ENCODE measurements around the gene CENPL.
"Not testable (repeated sequence)": the region's sequence is repeated elsewhere in the genome, so short reads cannot be mapped to it uniquely, and the experiment has no call there.

Gene CENPL

DNA sequence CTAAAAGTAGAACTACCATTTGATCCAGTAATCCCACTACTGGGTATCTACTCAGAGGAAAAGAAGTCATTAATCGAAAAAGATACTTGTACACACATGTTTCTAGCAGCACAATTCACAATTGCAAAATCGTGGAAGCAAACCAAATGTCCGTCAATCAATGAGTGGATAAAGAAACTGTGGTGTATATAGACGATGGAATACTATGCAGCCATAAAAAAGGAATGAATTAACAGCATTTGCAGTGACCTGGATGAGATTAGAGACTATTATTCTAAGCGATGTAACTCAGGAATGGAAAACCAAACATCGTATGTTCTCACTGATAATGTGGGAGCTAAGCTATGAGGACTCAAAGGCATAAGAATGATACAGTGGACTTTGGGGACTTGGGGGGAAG is 60.4 kb downstream of the CENPL start:
- not testable (repeated sequence) for H2BK120ac ChIP-seq (ENCODE audit: low read depth, low read length); H3K27ac ChIP-seq (ENCODE audit: low read depth, low read length); H3K4me3 ChIP-seq (ENCODE audit: low read length); H3K23ac ChIP-seq (ENCODE audit: low read length); H3K79me1 ChIP-seq (ENCODE audit: low read length); H4K5ac ChIP-seq (ENCODE audit: low read length); H3K18ac ChIP-seq (ENCODE audit: low read length); H3K4me2 ChIP-seq (ENCODE audit: low read length); H3K4ac ChIP-seq (ENCODE audit: low read depth, low read length); H3K9ac ChIP-seq (ENCODE audit: low read length); H3K36me3 ChIP-seq (ENCODE audit: control insufficient read depth, insufficient read depth, low read length); H3K4me1 ChIP-seq (ENCODE audit: control insufficient read depth, low read depth, low read length); H3K27me3 ChIP-seq (ENCODE audit: insufficient read depth, low read length, poor library complexity); H3K79me2 ChIP-seq (ENCODE audit: control insufficient read depth, insufficient read depth, low read length); H2AK5ac ChIP-seq (ENCODE audit: low read length); DNase-seq; H3K56ac ChIP-seq (ENCODE audit: low read length); H4K8ac ChIP-seq (ENCODE audit: low read depth, low read length); H2BK5ac ChIP-seq (ENCODE audit: low read length); H2BK15ac ChIP-seq (replicated peaks; ENCODE audit: low read depth)
- no CpG with 5 or more reads among the region's 6 CpGs for WGBS (ENCODE audit: extremely low coverage, insufficient coverage, low lambda C conversion rate)

- Histone ChIP-seq H2AK5ac (ENCODE audit: low read length) (no peak overlapping the region), H4K5ac (ENCODE audit: low read length) (no peak overlapping the region), H3K18ac (ENCODE audit: low read length) (no peak overlapping the region), H2BK120ac (ENCODE audit: low read depth, low read length) (no peak overlapping the region), H3K4ac (ENCODE audit: low read depth, low read length) (no peak overlapping the region), H3K36me3 (ENCODE audit: control insufficient read depth, insufficient read depth, low read length) (peaks cover 2% of the 10 kb centered on the region), H2BK5ac (ENCODE audit: low read length) (no peak overlapping the region), H3K79me1 (ENCODE audit: low read length) (no peaks in the 10 kb centered on the region), H3K4me3 (ENCODE audit: low read length) (no peak overlapping the region), H3K9ac (ENCODE audit: low read length) (no peak overlapping the region), H3K56ac (ENCODE audit: low read length) (no peak overlapping the region), H3K4me2 (ENCODE audit: low read length) (no peak overlapping the region), H4K8ac (ENCODE audit: low read depth, low read length) (no peak overlapping the region), H3K79me2 (ENCODE audit: control insufficient read depth, insufficient read depth, low read length) (no peaks in the 10 kb centered on the region), H3K23ac (ENCODE audit: low read length) (no peak overlapping the region), H3K27me3 (ENCODE audit: insufficient read depth, low read length, poor library complexity) (no peaks in the 10 kb centered on the region), H3K4me1 (ENCODE audit: control insufficient read depth, low read depth, low read length) (no peaks in the 10 kb centered on the region), H3K27ac (ENCODE audit: low read depth, low read length) (no peak overlapping the region), H2BK15ac (replicated peaks; ENCODE audit: low read depth) (no peak overlapping the region)
- DNase-seq = no peak
- WGBS (ENCODE audit: extremely low coverage, insufficient coverage, low lambda C conversion rate) = no CpG with 5 or more reads among the region's 5 CpGs
These were observed 65.7 kb downstream of the CENPL start for GRCh38 chr1:173758980-173759379.

DNA sequence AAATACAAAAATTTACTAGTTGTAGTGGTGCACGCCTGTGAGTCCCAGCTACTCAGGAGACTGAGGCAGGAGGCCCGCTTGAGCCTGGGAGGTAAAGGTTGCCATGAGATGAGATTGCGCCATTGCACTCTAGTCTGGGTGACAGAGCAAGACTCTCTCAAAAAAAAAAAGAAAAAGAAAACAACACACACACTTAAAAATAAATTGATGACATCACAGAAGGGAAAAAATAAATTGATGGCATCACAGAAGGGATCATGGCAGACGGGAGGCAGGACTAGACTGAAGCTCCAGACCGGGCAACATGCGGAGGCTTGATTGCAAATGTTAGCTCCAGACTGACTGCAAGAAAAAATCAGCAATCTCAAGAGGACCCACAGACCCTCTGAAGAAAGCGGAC is 66.6 kb downstream of the CENPL start:
- WGBS (ENCODE audit: extremely low coverage, insufficient coverage, low lambda C conversion rate) = no CpG with 5 or more reads among the region's 7 CpGs

DNA sequence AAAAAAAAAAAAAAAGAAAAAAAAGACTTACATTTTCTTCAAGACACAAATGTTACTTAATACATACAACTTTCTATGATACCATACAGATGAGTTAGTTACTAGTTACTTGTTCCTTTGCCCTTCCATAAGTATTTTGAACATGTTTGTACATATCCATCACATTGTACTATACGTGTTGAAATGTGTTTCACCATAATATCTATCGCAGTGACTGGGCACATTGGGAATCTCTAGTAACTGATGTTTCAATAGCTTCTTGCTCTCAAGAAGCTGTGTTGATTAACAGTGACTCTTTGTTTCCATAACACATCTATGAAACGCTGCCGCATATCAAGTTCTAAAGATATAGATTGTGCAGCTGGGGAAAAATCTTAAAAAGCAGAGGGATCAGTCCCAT is 67.0 kb downstream of the CENPL start:
- Histone ChIP-seq H3K79me1 (ENCODE audit: low read length) (no peaks in the 10 kb centered on the region), H2AK5ac (ENCODE audit: low read length) (no peak overlapping the region), H2BK15ac (replicated peaks; ENCODE audit: low read depth) (no peak overlapping the region), H3K4me2 (ENCODE audit: low read length) (no peak overlapping the region), H3K27ac (ENCODE audit: low read depth, low read length) (no peak overlapping the region), H3K27me3 (ENCODE audit: insufficient read depth, low read length, poor library complexity) (no peaks in the 10 kb centered on the region), H3K23ac (ENCODE audit: low read length) (no peak overlapping the region), H3K18ac (ENCODE audit: low read length) (no peak overlapping the region), H3K4me1 (ENCODE audit: control insufficient read depth, low read depth, low read length) (no peaks in the 10 kb centered on the region), H4K8ac (ENCODE audit: low read depth, low read length) (no peak overlapping the region), H3K79me2 (ENCODE audit: control insufficient read depth, insufficient read depth, low read length) (no peaks in the 10 kb centered on the region), H3K9ac (ENCODE audit: low read length) (no peak overlapping the region), H3K4me3 (ENCODE audit: low read length) (no peak overlapping the region), H3K4ac (ENCODE audit: low read depth, low read length) (no peak overlapping the region), H3K36me3 (ENCODE audit: control insufficient read depth, insufficient read depth, low read length) (peaks cover 2% of the 10 kb centered on the region), H3K56ac (ENCODE audit: low read length) (no peak overlapping the region), H2BK5ac (ENCODE audit: low read length) (no peak overlapping the region), H4K5ac (ENCODE audit: low read length) (no peak overlapping the region), H2BK120ac (ENCODE audit: low read depth, low read length) (no peak overlapping the region)
- no CpG with 5 or more reads among the region's 4 CpGs for WGBS (ENCODE audit: extremely low coverage, insufficient coverage, low lambda C conversion rate)
- DNase-seq = no peak

More for the DNA sequence above, 66.6 kb downstream of the CENPL start:
- Histone ChIP-seq H3K9ac (ENCODE audit: low read length) (no peak overlapping the region), H2BK5ac (ENCODE audit: low read length) (no peak overlapping the region), H4K5ac (ENCODE audit: low read length) (no peak overlapping the region), H3K79me2 (ENCODE audit: control insufficient read depth, insufficient read depth, low read length) (no peaks in the 10 kb centered on the region), H3K4me2 (ENCODE audit: low read length) (no peak overlapping the region), H2BK15ac (replicated peaks; ENCODE audit: low read depth) (no peak overlapping the region), H3K36me3 (ENCODE audit: control insufficient read depth, insufficient read depth, low read length) (peaks cover 2% of the 10 kb centered on the region), H3K56ac (ENCODE audit: low read length) (no peak overlapping the region), H3K27ac (ENCODE audit: low read depth, low read length) (no peak overlapping the region), H2BK120ac (ENCODE audit: low read depth, low read length) (no peak overlapping the region), H3K4me3 (ENCODE audit: low read length) (no peak overlapping the region), H3K4ac (ENCODE audit: low read depth, low read length) (no peak overlapping the region), H4K8ac (ENCODE audit: low read depth, low read length) (no peak overlapping the region), H3K79me1 (ENCODE audit: low read length) (no peaks in the 10 kb centered on the region), H3K4me1 (ENCODE audit: control insufficient read depth, low read depth, low read length) (no peaks in the 10 kb centered on the region), H3K18ac (ENCODE audit: low read length) (no peak overlapping the region), H3K27me3 (ENCODE audit: insufficient read depth, low read length, poor library complexity) (no peaks in the 10 kb centered on the region), H3K23ac (ENCODE audit: low read length) (no peak overlapping the region), H2AK5ac (ENCODE audit: low read length) (no peak overlapping the region)
- DNase-seq = no peak

DNA sequence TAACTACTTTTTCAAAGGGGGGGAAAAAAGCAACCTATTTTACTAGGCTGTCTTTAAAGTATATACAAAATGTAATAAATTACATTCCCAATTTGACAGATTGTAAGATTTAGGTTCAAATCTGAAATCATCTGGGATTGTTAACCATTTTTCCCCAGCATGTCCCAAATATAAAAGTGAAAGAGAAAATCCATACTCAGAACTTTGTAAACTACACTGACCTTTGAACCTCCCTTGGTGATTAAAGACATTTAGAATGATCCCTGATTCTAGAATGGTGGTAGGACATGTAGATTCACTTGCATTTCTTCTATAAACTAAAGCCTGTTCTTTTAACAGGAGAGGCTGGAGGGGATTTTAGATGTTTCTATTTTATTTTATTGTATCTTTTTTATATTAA is 70.9 kb downstream of the CENPL start:
- Histone ChIP-seq H4K8ac (ENCODE audit: low read depth, low read length) (no peak overlapping the region), H2AK5ac (ENCODE audit: low read length) (no peak overlapping the region), H2BK120ac (ENCODE audit: low read depth, low read length) (no peak overlapping the region), H3K4ac (ENCODE audit: low read depth, low read length) (no peak overlapping the region), H3K18ac (ENCODE audit: low read length) (no peak overlapping the region), H3K23ac (ENCODE audit: low read length) (no peak overlapping the region), H3K27ac (ENCODE audit: low read depth, low read length) (no peak overlapping the region), H4K5ac (ENCODE audit: low read length) (no peak overlapping the region), H2BK5ac (ENCODE audit: low read length) (no peak overlapping the region), H3K36me3 (ENCODE audit: control insufficient read depth, insufficient read depth, low read length) (no peaks in the 10 kb centered on the region), H2BK15ac (replicated peaks; ENCODE audit: low read depth) (no peak overlapping the region), H3K4me1 (ENCODE audit: control insufficient read depth, low read depth, low read length) (no peaks in the 10 kb centered on the region), H3K4me3 (ENCODE audit: low read length) (no peak overlapping the region), H3K79me2 (ENCODE audit: control insufficient read depth, insufficient read depth, low read length) (no peaks in the 10 kb centered on the region), H3K79me1 (ENCODE audit: low read length) (no peaks in the 10 kb centered on the region), H3K56ac (ENCODE audit: low read length) (no peak overlapping the region), H3K27me3 (ENCODE audit: insufficient read depth, low read length, poor library complexity) (no peaks in the 10 kb centered on the region), H3K9ac (ENCODE audit: low read length) (no peak overlapping the region), H3K4me2 (ENCODE audit: low read length) (no peak overlapping the region)
- DNase-seq = no peak

Measured in mesendoderm (in vitro differentiated cells).